RWPE1 (cell line): Measurements from ENCODE around the gene PRR7.
A peak's percentile ranks its signal among the peaks of the same experiment; 100 is the strongest.

Source experiments
- CTCF ChIA-PET: fragments of 350-600 bp; sonication (Branson Sonifier 250); formaldehyde crosslinking; extraction: SDS; loops from one replicate; lab custom pipeline; 2021; lab: Yijun Ruan, JAX
- POLR2A ChIA-PET: fragments of 400-600 bp; formaldehyde crosslinking; extraction: SDS; loops from one replicate; lab custom pipeline; 2020; ENCODE audit warnings: antibody characterized with exemption; ENCODE audit not compliant: low non-redundant PET; lab: Yijun Ruan, JAX
- DNase-seq: peaks from one replicate; pipeline ENCODE4 v3.0.0; 2012; ENCODE audit warnings: low spot score
- H3K27ac ChIP-seq: fragments of 450-650 bp; 2 replicates; pipeline ENCODE4 v1.5.1; 2017
- TF ChIP-seq, protein P1 (sequence below): fragments of 450-650 bp; conservative IDR thresholded peaks from 2 replicates; pipeline ENCODE4 v1.5.1; 2017; ENCODE audit warnings: low read depth, mild to moderate bottlenecking

PRR7 gene

DNA sequence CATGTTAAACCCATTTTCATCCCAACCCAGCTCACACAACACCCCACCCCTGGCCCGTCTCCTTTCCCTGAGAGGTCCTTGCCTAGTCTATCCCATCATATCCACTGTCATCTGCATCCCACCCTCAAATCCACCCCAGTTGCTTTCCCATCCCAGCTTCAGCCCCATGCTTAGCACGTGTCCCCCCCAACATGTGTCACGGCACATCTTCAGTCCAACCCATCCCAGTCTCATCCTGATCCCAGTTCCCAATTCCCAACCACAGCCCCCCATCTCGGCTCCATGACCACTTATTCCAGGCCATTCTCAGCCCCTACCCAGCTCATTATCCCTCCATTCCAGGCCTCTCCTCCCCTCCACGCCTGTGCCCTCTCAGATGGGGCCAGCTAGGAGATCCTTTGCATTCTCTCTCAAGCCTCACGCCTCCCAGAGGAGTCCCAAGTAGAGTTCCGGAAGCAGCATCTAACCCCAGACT is 27.4 kb downstream of the PRR7 start:
- TF ChIP-seq, protein P1, sequence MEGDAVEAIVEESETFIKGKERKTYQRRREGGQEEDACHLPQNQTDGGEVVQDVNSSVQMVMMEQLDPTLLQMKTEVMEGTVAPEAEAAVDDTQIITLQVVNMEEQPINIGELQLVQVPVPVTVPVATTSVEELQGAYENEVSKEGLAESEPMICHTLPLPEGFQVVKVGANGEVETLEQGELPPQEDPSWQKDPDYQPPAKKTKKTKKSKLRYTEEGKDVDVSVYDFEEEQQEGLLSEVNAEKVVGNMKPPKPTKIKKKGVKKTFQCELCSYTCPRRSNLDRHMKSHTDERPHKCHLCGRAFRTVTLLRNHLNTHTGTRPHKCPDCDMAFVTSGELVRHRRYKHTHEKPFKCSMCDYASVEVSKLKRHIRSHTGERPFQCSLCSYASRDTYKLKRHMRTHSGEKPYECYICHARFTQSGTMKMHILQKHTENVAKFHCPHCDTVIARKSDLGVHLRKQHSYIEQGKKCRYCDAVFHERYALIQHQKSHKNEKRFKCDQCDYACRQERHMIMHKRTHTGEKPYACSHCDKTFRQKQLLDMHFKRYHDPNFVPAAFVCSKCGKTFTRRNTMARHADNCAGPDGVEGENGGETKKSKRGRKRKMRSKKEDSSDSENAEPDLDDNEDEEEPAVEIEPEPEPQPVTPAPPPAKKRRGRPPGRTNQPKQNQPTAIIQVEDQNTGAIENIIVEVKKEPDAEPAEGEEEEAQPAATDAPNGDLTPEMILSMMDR, result no peak
- POLR2A ChIA-PET, result no interaction called here
- CTCF ChIA-PET, result interaction anchor here (0.9 kb wide), 1 partner anchor 16 kb away, joined by 3 read pairs; no protein-coding TSS in a partner anchor
- peak overlapping the region; percentile 82 for H3K27ac ChIP-seq
- DNase-seq, result no peak

DNA sequence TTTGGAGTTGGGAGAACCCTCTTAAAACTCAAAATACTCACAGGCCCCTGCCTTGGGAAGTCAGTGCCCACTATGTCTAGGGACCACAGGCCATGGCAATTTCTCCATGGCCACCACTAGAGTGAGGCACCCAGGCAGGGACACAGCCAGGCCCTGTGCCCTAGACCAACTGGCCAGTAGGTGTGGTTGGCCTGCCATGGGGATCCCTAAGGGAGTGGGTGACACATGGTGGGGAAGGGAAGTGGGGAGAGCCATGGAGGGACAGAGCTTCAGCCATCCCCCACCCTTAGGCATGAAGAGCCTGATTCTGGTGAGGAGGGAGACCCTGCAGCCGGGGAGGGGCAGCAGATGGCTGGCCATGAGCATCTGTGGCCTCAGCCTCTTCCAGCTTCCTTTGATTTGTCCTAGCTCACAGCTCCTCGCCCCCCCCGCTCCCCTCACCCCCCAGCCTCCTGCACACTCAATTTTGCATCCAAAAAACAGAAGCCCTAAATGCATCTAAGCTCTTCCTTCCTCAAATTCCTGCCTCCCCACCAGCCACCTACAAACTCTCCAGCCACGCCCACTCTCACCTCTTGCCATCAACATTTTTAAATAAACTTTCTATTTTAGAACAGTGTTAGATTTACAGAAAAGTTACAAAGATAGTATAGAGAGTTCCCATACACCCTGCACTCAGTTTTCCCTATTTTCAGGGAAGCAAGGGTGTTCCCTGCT is 28.4 kb downstream of the PRR7 start:
- ChIA-PET POLR2A (no interaction called here), CTCF (interaction anchor here (0.7 to 0.9 kb wide), 2 partner anchors 9 to 15 kb away, joined by 3 to 4 read pairs; no protein-coding TSS in a partner anchor)
- no peak for DNase-seq
- TF ChIP-seq, protein P1, result no peak
- peak overlapping the region; percentile 82 for H3K27ac ChIP-seq

DNA sequence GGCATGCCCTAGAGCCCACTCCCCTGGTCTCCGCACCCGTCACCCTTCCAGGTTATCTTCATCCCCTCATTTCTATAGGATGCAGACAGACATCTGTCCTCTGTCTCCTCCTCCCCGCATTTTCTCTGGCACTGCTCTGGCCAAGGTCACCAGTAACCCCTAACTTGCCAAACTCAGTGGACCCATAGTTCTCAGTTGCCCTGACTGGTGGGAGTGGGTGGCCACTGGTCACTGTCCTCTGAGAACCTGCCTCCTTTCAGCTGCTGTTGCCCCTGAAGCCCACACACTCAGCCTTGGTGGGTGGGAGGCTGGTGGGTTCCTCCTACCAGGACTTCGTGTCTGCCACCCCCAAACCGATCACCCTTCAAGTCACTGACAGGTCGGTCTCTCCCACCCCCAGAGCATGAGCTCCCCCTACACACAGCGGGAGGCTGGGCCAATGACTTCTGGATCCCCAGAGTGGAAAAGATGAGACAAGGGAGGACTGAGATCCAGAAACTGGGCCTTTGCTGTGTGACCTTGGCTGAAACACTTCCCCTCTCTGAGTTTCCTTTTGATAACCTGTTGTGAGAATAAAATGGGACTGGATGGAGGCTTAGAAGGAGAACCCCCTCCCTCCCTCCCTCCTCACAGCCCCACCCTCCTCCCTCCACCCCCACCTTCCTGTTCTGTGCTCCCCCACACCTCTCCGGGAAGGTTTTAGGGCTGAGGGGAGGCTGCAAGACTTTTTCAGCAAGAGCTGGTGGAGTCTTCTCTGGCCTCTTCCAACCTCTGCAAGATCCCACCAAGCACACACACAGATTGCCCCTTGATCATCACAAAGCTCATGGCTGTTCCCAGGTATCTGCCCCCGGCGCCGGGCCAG is 29.2 kb downstream of the PRR7 start:
- no peak for DNase-seq
- POLR2A ChIA-PET, result no interaction called here
- TF ChIP-seq, protein P1, result no peak
- CTCF ChIA-PET, result interaction anchor here (0.6 to 1.8 kb wide), 2 partner anchors 25 to 39 kb away, joined by 3 to 4 read pairs; no protein-coding TSS in a partner anchor
- H3K27ac ChIP-seq, result peak overlapping the region; percentile 82

DNA sequence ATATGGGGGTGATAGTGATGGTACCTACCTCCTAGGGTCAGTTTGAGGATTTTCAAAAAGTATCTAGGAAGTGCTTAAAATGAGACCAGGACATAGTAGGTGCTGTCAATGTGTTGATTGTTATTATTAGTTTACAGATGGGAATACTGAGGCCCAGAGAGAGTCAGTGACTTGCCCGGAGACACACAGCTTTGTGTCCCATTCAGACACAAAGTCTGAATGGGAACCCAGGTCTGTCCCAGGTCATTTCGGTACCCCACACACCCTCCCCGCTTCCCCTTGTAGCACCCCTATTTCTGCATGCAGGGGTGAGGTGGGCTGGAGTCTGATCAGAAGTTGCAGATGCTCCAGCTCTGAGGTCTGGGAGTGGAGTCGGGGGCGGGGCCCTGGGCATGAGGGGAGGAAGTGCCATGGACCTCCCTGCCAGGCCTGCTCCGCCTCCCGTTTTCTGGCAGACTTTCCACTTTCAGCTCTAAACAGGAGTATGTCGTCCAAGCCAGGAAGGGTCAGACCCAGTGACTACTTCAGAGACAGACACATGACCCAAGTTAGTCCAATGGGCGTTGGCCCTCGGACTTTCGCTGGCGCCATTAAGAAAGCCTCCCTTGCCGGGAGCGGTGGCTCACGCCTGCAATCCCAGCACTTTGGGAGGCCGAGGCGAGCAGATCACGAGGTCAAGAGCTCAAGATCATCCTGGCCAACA is 30.1 kb downstream of the PRR7 start:
- ChIA-PET POLR2A (interaction anchor here (0.8 kb wide), 1 partner anchor 19 kb away, joined by 3 read pairs; no protein-coding TSS in a partner anchor), CTCF (interaction anchor here (0.6 to 2.1 kb wide), 3 partner anchors 21 to 40 kb away, joined by 3 to 10 read pairs (median 4); no protein-coding TSS in a partner anchor)
- H3K27ac ChIP-seq, result peak overlapping the region; percentile 82
- TF ChIP-seq, protein P1, result no peak
- DNase-seq, result no peak

DNA sequence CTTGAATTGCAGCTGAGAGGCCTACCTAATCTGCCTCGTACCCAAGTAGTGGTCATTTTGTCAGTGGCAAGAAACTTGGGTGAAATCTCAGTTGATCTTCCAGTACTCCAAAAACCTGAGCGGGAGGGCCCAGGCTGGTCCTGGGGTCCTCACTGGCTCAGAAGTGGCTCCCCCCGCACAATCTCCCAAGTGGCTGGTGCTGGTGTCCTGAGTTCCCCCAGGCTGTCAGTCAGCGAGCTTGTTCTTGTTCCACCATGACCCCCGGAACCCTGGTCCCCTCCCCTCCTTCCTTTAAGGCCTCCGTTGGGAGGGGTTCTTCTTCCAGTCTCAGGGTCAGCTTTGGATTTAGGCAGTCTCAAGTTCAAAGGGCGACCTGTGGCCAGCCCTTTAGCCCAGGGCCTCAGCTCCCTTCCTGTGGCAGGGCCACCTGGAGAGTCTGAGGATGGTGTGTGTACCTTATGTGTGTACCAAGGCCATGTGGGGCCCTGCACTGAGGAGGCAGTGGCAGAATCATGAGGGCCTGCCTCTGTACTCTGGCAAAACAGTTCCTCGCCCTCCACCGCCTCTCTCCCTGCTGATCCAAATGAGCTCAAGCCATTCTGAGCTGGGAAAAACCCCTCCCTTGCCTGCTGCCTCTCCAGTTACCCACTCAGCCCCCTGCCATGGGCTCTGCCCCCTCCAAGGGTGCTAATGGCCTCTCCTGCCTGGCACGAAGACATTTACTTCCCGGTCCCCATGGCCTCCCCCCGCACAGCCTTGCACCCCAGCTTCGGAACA is 31.3 kb downstream of the PRR7 start:
- no peak for DNase-seq
- peak overlapping the region; percentile 82 for H3K27ac ChIP-seq
- CTCF ChIA-PET, result interaction anchor here (1.1 to 2.4 kb wide), 5 partner anchors 11 to 74 kb away, joined by 4 to 14 read pairs (median 5); no protein-coding TSS in a partner anchor
- POLR2A ChIA-PET, result interaction anchor here (0.6 to 1.2 kb wide), 4 partner anchors 9 to 88 kb away, joined by 3 to 4 read pairs (median 4); partner anchors contain the start of gene GRK6
- TF ChIP-seq, protein P1, result no peak
